Peyer's patch (tissue), 4 donors: ENCODE results near the gene PACSIN2.
A peak's percentile ranks its signal among the peaks of the same experiment; 100 is the strongest.

Experiments
- CTCF ChIP-seq, 6 experiments: fragments of 450-650 bp in 4 of 6; fragments of 200-600 bp in 2 of 6; sonication (generic) in 1 of 6; IDR thresholded peaks; one replicate each; pipeline ENCODE4 v1.5.1; 2017 to 2019; ENCODE audit warnings: antibody characterized with exemption in 6 of 6, mild to moderate bottlenecking in 3 of 6, moderate library complexity in 1 of 6
- POLR2A ChIP-seq, 2 donors: fragments of 450-650 bp; IDR thresholded peaks; one replicate each; pipeline ENCODE4 v1.5.1; 2017; ENCODE audit warnings: antibody characterized with exemption in 2 of 2, mild to moderate bottlenecking in 2 of 2, moderate library complexity in 2 of 2

- TF ChIP-seq CTCF (IDR thresholded peaks at IDR 0.05), result no peak
- peak in 1 of 2 donors; percentile 50 for TF ChIP-seq POLR2A (IDR thresholded peaks at IDR 0.05)
Measured at GRCh38 chr22:42856179-42856864, 158.6 kb downstream of the PACSIN2 start.
